BE2C (cell line): ENCODE results near the gene C8A.

Experiments used
- DNase-seq: peaks from one replicate; pipeline ENCODE4 v3.0.0-alpha.2; 2020
- H3K27me3 ChIP-seq: fragments of 250-450 bp; sonication (Bioruptor Pico); 2 replicates; pipeline ENCODE4 v1.5.1; 2020; ENCODE audit warnings: mild to moderate bottlenecking
- H3K36me3 ChIP-seq: fragments of 250-450 bp; sonication (Bioruptor Pico); 2 replicates; pipeline ENCODE4 v1.5.1; 2020; ENCODE audit warnings: mild to moderate bottlenecking
- H3K4me1 ChIP-seq: fragments of 250-450 bp; sonication (Bioruptor Pico); 2 replicates; pipeline ENCODE4 v1.5.1; 2020
- H3K4me3 ChIP-seq: 2 replicates; pipeline ENCODE4 v1.5.1; 2011; ENCODE audit warnings: low read depth, low read length
- H3K9me3 ChIP-seq: fragments of 250-450 bp; sonication (Bioruptor Pico); 2 replicates; pipeline ENCODE4 v1.5.1; 2020
- TF ChIP-seq, protein P1 (sequence below): IDR thresholded peaks from 2 replicates; pipeline ENCODE4 v1.5.1; 2012; ENCODE audit warnings: mild to moderate bottlenecking, low read depth, low read length

The C8A gene

DNA sequence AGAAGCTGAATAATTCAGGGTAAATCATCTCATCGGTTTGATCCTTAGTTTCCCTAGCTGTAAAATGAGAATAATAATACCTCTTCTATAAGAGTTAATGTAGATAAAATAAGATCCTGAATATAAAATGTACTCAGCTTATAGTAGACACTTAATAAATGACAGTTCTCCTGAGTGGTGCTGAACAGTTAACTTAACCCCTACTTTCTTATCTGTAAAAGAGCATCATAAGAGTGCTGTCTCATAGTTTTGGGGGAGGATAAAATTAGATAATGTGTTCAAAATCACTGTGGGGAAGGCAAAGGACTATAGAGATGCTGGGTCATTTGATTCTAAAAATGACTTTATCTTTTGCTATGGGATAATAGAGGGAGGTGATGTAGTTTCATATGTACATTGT lies 593 bp downstream of the C8A start:
- no peaks in the 10 kb centered on the region for H3K9me3 ChIP-seq

DNA sequence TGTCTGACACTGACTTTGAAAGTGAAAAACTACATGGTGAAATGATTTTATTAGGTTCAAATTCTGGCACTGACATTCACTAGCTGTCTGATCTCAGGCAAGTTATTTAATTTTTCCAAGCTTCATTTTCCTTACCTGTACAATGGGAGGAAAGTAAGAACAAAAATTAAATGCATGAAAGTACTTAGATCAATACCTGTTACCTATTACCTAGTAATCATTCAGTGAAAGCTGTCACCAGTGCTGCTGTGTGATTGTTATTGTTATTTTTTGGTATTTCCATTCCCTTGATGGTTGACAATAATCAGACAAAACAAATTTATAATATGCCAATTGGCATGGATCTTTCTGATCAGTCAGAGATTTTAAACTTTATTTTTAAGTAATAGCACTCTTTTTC lies 1.6 kb downstream of the C8A start:
- Histone ChIP-seq H3K4me1 (no peaks in the 10 kb centered on the region), H3K4me3 (no peak overlapping the region)
- no peak for DNase-seq

More for the DNA sequence above, 593 bp downstream of the C8A start:
- Histone ChIP-seq H3K27me3 (no peaks in the 10 kb centered on the region), H3K4me1 (no peaks in the 10 kb centered on the region), H3K4me3 (no peak overlapping the region), H3K36me3 (no peaks in the 10 kb centered on the region)
- DNase-seq, result no peak
- TF ChIP-seq, protein P1, sequence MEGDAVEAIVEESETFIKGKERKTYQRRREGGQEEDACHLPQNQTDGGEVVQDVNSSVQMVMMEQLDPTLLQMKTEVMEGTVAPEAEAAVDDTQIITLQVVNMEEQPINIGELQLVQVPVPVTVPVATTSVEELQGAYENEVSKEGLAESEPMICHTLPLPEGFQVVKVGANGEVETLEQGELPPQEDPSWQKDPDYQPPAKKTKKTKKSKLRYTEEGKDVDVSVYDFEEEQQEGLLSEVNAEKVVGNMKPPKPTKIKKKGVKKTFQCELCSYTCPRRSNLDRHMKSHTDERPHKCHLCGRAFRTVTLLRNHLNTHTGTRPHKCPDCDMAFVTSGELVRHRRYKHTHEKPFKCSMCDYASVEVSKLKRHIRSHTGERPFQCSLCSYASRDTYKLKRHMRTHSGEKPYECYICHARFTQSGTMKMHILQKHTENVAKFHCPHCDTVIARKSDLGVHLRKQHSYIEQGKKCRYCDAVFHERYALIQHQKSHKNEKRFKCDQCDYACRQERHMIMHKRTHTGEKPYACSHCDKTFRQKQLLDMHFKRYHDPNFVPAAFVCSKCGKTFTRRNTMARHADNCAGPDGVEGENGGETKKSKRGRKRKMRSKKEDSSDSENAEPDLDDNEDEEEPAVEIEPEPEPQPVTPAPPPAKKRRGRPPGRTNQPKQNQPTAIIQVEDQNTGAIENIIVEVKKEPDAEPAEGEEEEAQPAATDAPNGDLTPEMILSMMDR, result no peak

DNA sequence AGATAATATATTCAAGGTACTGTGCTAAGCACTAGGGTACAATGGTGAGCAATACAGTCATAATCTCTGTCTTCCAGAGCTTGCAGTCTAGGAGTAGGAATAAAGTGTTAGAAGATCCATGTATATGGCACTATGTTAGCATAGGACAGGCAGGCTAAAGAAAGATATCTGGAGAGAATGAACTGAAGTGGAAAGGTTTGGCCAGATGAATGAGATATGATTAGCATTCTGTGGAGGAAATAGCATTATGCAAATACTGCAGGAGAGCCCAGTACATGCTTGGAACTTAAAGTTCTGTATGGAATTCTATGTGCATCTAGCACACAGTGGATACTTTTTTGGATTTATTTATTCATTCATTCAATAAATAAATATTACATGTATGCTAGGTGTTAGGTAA lies 4.7 kb downstream of the C8A start:
- TF ChIP-seq, protein P1, result no peak
- Histone ChIP-seq H3K9me3 (no peaks in the 10 kb centered on the region), H3K27me3 (no peaks in the 10 kb centered on the region), H3K4me3 (no peak overlapping the region), H3K36me3 (no peaks in the 10 kb centered on the region), H3K4me1 (no peaks in the 10 kb centered on the region)
- DNase-seq, result no peak

More for the DNA sequence above, 1.6 kb downstream of the C8A start:
- TF ChIP-seq, protein P1, result no peak
- Histone ChIP-seq H3K36me3 (no peaks in the 10 kb centered on the region), H3K27me3 (no peaks in the 10 kb centered on the region), H3K9me3 (no peaks in the 10 kb centered on the region)

DNA sequence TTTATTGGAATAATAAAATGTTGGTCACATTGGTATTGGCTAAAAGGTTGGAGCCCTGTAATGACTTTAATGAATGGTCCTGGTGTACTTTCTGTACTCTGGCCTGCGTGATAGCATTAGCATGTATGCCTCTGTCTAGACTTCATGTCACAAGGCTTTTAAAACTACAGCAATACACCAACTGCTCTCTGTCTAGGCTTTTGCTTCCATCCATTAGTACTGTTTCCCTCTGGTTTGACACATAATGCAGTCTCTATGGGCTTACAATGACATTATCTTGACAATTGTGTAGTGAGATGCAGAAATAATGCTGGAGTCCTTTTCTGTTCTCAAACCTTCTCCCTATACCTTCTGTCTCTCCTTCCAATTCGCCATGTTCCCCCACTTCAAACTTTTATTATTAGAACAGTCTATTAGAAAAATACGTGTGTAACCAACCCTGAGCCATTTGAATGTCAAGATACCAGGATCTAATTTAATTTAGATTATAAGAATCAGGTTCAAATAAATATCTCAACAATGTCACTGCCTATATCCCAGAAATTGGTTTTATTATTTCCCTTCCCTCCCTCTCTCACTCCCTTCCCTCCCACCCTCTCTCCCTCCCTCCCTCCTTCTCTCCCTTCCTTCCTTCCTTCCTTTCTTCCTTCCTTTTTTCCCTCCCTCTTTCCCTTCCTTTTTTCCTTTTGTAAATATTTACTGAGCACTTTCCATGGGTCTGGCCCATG lies 8.8 kb downstream of the C8A start:
- Histone ChIP-seq H3K9me3 (no peaks in the 10 kb centered on the region), H3K4me3 (no peak overlapping the region), H3K4me1 (no peaks in the 10 kb centered on the region), H3K27me3 (no peaks in the 10 kb centered on the region), H3K36me3 (no peaks in the 10 kb centered on the region)
- TF ChIP-seq, protein P1, result no peak
- DNase-seq, result no peak

DNA sequence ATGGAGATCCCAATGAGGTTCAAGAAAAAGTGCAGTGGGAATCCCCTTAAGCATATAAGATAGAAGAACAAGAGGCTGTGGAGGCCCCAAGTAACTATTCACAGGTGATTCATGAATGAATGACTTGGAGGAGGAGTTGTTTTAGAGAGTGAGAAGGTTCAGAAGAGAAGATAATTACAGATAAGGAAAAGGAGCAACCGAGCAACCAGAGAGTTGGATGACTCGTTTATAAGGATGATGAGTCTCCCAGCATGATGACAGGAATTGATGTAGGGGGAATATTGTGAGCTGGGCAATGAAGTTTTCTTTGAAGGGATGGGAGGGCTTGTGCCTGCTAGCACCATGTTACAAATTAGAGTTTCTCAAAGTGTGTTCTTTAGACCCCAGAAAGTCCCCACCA lies 9.8 kb downstream of the C8A start:
- Histone ChIP-seq H3K36me3 (no peaks in the 10 kb centered on the region), H3K4me3 (no peak overlapping the region), H3K9me3 (no peaks in the 10 kb centered on the region), H3K4me1 (no peaks in the 10 kb centered on the region), H3K27me3 (no peaks in the 10 kb centered on the region)
- TF ChIP-seq, protein P1, result no peak
- DNase-seq, result no peak

DNA sequence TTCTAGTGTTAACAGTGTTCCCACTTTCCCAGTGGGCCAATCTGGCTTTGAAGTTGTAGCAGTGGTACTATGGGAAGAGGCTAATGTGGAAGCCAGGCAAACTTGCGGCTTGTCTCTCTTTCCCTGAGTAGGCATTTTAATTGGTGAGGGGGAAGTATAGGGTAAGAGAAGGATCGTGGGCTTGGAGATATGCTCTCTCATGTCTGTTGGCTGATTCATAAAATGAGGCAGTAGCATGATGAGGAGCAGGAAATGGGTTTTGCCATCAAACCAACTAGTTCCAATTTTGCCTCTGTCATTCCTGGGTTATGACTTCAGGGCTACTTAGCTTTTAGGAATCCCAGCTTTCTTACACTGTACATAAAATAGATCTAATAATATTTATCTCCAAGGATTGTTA lies 12.1 kb downstream of the C8A start:
- DNase-seq, result no peak
- no peaks in the 10 kb centered on the region for H3K27me3 ChIP-seq
- H3K9me3 ChIP-seq, result no peaks in the 10 kb centered on the region
- TF ChIP-seq, protein P1, result no peak
- no peak overlapping the region for H3K4me3 ChIP-seq
- H3K4me1 ChIP-seq, result no peaks in the 10 kb centered on the region
- H3K36me3 ChIP-seq, result no peaks in the 10 kb centered on the region
